ENCODE measurements around the gene SV2B. TPM values are rescaled to one million over a fixed set of nuclear protein-coding genes. Genes with fewer than 3 reads are reported as not detected.

SV2B gene
- total RNA-seq = not detected
- polyA plus RNA-seq (2013, experiment 1 of 2) = 0.05 TPM
- polyA plus RNA-seq (2013, experiment 2 of 2) = 0.10 TPM
- 0 to 0.83 (median 0.19) reads per million in 172 experiments for total RNA-seq

GRCh38 chr15:91099995-91100813, at the start of gene SV2B:
Gene SV2B, plus strand, starts transcription at chr15:91100257. Its CDS starts 126,007 bp downstream, at chr15:91226264.
- Histone ChIP-seq H3K4me1 (ENCODE audit: insufficient read depth, low read length) (peaks cover 19% of the 10 kb centered on the region), H3K27ac (ENCODE audit: low read depth in 1 of 2, low read length in 2 of 2) (no peak within 1 kb of the TSS), H3K9me3 (ENCODE audit: control insufficient read depth in 1 of 2, insufficient read depth in 1 of 2, low read length in 2 of 2) (no peaks in the 10 kb centered on the region), H3K4me3 (ENCODE audit: low read length) (peak within 1 kb of the TSS; percentile 53), H3K36me3 (ENCODE audit: insufficient read depth, low read length) (no peaks in the 10 kb centered on the region), H3K27me3 (ENCODE audit: control insufficient read depth in 1 of 2, insufficient read depth in 2 of 2, low read length in 2 of 2) (peaks cover 57 to 67% of the 10 kb centered on the region in 2 experiments)
- ChIA-PET POLR2A (interaction anchor here (0.6 to 1.0 kb wide), 2 partner anchors 8 to 1359 kb away, joined by 3 to 4 read pairs; no protein-coding TSS in a partner anchor), CTCF (no interaction called here)
- Mint-ChIP-seq H3K36me3 (ENCODE audit: low read depth) (no peaks in the 10 kb centered on the region), H3K27ac (no peak within 1 kb of the TSS), H3K4me3 (peak within 1 kb of the TSS; percentile 74), H3K9me3 (no peaks in the 10 kb centered on the region), H3K4me1 (ENCODE audit: low read depth) (peaks cover 22% of the 10 kb centered on the region), H3K27me3 (peaks cover 95% of the 10 kb centered on the region)
- no peak for TF ChIP-seq CTCF (IDR thresholded peaks at IDR 0.05)
- ATAC-seq (ENCODE audit: poor library complexity) = peak; percentile 77
- peak in 12 of 14 experiments; percentile 14 to 62 (median 29) for DNase-seq
- intact Hi-C loops (cut with DNase I, micrococcal nuclease) = no loop called here

- no peak overlapping the region for H3K4me3 ChIP-seq (ENCODE audit: low read length)
- intact Hi-C loops (cut with DNase I, micrococcal nuclease) = loop anchor here in 1 of 2 experiments (10.0 kb wide), 1 partner anchor 1034 kb away; no protein-coding TSS in a partner anchor
- no peak for TF ChIP-seq CTCF (IDR thresholded peaks at IDR 0.05)
- Mint-ChIP-seq H3K4me3 (no peak overlapping the region), H3K27me3 (peaks cover 33% of the 10 kb centered on the region), H3K9me3 (no peaks in the 10 kb centered on the region), H3K27ac (no peak overlapping the region), H3K36me3 (ENCODE audit: low read depth) (no peaks in the 10 kb centered on the region), H3K4me1 (ENCODE audit: low read depth) (peaks cover 30% of the 10 kb centered on the region)
- no peaks in the 10 kb centered on the region for H3K9me3 ChIP-seq (ENCODE audit: control insufficient read depth in 1 of 2, insufficient read depth in 1 of 2, low read length in 2 of 2)
- H3K36me3 ChIP-seq (ENCODE audit: insufficient read depth, low read length) = no peaks in the 10 kb centered on the region
- ATAC-seq (ENCODE audit: poor library complexity) (no peak), DNase-seq (no peak)
- POLR2A ChIA-PET = no interaction called here
- peaks cover 12 to 17% of the 10 kb centered on the region in 2 experiments for H3K27me3 ChIP-seq (ENCODE audit: control insufficient read depth in 1 of 2, insufficient read depth in 2 of 2, low read length in 2 of 2)
- no peak overlapping the region for H3K27ac ChIP-seq (ENCODE audit: low read depth in 1 of 2, low read length in 2 of 2)
- CTCF ChIA-PET = no interaction called here
- H3K4me1 ChIP-seq (ENCODE audit: insufficient read depth, low read length) = peaks cover 13% of the 10 kb centered on the region
Measured at GRCh38 chr15:91051248-91051647, 48.8 kb upstream of the SV2B start.

GRCh38 chr15:91054816-91055215, 45.2 kb upstream of the SV2B start:
- H3K27me3 ChIP-seq (ENCODE audit: control insufficient read depth in 1 of 2, insufficient read depth in 2 of 2, low read length in 2 of 2) = peaks cover 27 to 36% of the 10 kb centered on the region in 2 experiments
- Mint-ChIP-seq H3K36me3 (ENCODE audit: low read depth) (no peaks in the 10 kb centered on the region), H3K27ac (no peak overlapping the region), H3K27me3 (peaks cover 66% of the 10 kb centered on the region), H3K9me3 (no peaks in the 10 kb centered on the region), H3K4me1 (ENCODE audit: low read depth) (peaks cover 3% of the 10 kb centered on the region), H3K4me3 (no peak overlapping the region)
- no peaks in the 10 kb centered on the region for H3K9me3 ChIP-seq (ENCODE audit: control insufficient read depth in 1 of 2, insufficient read depth in 1 of 2, low read length in 2 of 2)
- no peaks in the 10 kb centered on the region for H3K36me3 ChIP-seq (ENCODE audit: insufficient read depth, low read length)
- ChIA-PET POLR2A (no interaction called here), CTCF (interaction anchor here (1.6 kb wide), 1 partner anchor 217 kb away, joined by 7 read pairs; no protein-coding TSS in a partner anchor)
- no peak for TF ChIP-seq CTCF (IDR thresholded peaks at IDR 0.05)
- peaks cover 4% of the 10 kb centered on the region for H3K4me1 ChIP-seq (ENCODE audit: insufficient read depth, low read length)
- ATAC-seq (ENCODE audit: poor library complexity) (no peak), DNase-seq (no peak)
- intact Hi-C loops (cut with DNase I, micrococcal nuclease) = loop anchor here (1.0 to 10.0 kb wide), 2 partner anchors 216 to 1030 kb away; no protein-coding TSS in a partner anchor
- no peak overlapping the region for H3K27ac ChIP-seq (ENCODE audit: low read depth in 1 of 2, low read length in 2 of 2)
- H3K4me3 ChIP-seq (ENCODE audit: low read length) = no peak overlapping the region

Measured in CD4-positive, alpha-beta T cell (primary cell).